Measurements from ENCODE around the gene ST6GALNAC1. TPM values are rescaled to one million over a fixed set of nuclear protein-coding genes. Genes with fewer than 3 reads are reported as not detected.

ST6GALNAC1 gene
- total RNA-seq, 1 experiment from 2014 or later, result not detected

DNA sequence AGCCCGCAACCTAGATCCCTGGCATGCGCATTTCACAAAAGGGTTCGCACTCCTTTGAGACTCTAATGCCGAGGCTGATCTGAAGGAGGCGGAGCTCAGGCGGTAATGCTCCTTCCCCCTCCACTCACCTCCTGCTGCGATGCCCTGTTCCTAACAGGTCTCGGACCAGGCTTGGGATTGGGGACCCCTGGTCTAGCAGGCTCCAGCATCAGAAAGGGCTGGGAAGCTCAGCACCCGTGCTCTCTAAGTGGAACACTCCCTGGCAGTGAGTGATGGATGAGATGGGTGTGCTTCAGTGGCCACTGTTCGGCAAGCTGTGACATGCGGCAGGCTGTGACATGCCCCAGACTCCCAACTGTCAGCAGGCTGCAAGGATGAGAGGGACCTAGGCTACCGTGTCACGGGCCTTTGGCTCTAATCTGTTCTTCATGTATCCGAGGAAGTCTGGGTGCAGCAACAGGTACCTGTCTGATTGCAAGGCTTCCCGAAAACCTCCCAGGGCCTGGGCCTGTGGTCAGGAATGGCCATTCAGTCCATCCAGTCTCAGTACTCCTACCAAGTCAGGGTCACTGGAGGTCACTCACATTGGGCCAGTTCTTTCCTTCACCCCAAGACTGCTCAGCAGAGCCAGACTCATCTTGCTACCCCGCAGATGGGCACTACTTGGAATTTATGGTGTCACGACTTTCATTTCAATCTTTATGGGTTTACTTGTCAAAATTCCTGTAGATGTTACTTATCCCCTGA lies 56.6 kb downstream of the ST6GALNAC1 start:
- ATAC-seq, result no peak
- no peak overlapping the region for H3K4me3 ChIP-seq (replicated peaks in 1 of 2; ENCODE audit: low read depth in 1 of 2, low read length in 2 of 2)

DNA sequence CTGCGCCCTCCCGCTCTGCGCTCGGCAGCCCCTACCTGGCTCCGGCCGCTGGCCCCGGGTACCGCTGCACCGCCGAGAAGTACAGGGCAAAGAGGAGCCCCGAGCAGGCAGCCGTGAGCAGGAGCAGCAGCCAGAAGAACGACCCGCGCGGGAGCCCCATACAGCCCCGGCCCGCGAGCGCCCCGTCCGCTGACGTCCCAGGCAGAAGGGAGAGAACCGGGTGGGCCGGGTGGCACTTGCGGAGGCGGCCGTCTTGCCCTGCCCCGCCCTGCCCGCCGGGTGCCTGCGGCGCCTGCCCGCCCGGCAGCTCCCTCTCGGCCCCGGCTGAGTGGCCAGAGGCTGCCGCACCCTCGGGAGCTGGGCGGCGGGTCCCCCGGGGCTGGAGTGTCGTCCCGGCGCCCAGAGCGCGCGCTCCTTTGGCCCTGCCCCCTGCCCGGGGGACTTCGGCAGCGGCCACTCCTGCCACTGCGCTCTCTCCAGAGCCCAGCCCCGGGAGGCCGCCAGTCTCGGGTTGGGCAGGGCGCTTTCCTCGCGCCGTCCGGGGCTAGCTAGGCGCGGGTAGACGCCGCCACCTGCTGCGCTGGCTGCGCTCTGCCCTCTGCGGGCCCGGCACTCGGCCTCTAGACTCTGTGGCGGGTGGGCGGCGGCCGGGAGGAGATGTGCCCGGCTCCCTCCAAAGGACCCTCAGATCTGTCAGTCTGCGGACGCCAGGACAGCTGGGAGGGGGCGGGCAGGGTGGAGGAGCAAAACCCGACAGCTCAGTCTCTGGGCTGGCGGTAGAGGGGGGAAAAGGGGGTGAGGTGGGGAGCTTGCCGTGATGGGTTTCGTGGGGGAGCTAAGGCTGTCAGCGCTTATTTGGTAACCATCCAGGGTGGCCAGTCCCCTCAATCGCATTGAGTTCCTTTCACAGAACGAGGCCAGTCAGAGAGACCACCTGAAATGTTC lies 57.6 kb downstream of the ST6GALNAC1 start, which contains the start of gene ST6GALNAC2:
Gene ST6GALNAC2, minus strand, starts transcription at position 212 of the 945 bp plus-strand sequence. Its CDS starts 52 bp downstream, at position 160.
- no peaks in the 10 kb centered on the region for H3K9me3 ChIP-seq (ENCODE audit: control insufficient read depth in 1 of 2, insufficient read depth in 1 of 2, low read depth in 1 of 2, low read length in 2 of 2)
- peak within 1 kb of the TSS; percentile 68 to 87 for H3K4me3 ChIP-seq (replicated peaks in 1 of 2; ENCODE audit: low read depth in 1 of 2, low read length in 2 of 2)
- no peaks in the 10 kb centered on the region for H4K20me1 ChIP-seq (ENCODE audit: insufficient read depth)
- H3K79me2 ChIP-seq (ENCODE audit: insufficient read depth, low read length), result no peaks in the 10 kb centered on the region; the same call in 1 of the 2 replicates
- no peaks in the 10 kb centered on the region for H3K9me2 ChIP-seq (ENCODE audit: insufficient read depth)
- BruUV-seq (replicated peaks), result no TSS peak
- H3K4me2 ChIP-seq (ENCODE audit: low read length), result peak within 1 kb of the TSS; percentile 99
- intact Hi-C loops (cut with micrococcal nuclease), result no loop called here
- H3K9ac ChIP-seq (ENCODE audit: low read length), result peak within 1 kb of the TSS; percentile 86
- DNase-seq (ENCODE audit: low read depth, low spot score), result peak; percentile 42
- ChIA-PET POLR2A (interaction anchor here (0.6 to 2.1 kb wide), 5 partner anchors 10 to 28 kb away, joined by 3 to 10 read pairs (median 7); no protein-coding TSS in a partner anchor), RAD21 (ENCODE audit: low non-redundant PET in 1 of 2, low total read pairs in 2 of 2, uncharacterized antibody in 2 of 2, unreplicated experiment in 2 of 2) (interaction anchor here in 1 of 2 experiments (0.6 to 1.0 kb wide), 2 partner anchors 38 to 230 kb away, joined by 3 read pairs; no protein-coding TSS in a partner anchor), CTCF (interaction anchor here (0.7 to 1.5 kb wide), 6 partner anchors 27 to 127 kb away, joined by 3 to 9 read pairs (median 4); no protein-coding TSS in a partner anchor)
- H3K27me3 ChIP-seq (ENCODE audit: insufficient read depth, low read length), result no peaks in the 10 kb centered on the region
- ATAC-seq, result peak; percentile 89
- H3K27ac ChIP-seq (ENCODE audit: low read depth, low read length), result peak within 1 kb of the TSS; percentile 80
- peak within 1 kb of the TSS; percentile 40 for H2AFZ ChIP-seq (ENCODE audit: low read depth, low read length, poor library complexity, severe bottlenecking)
- H3K4me1 ChIP-seq (ENCODE audit: control insufficient read depth in 1 of 2, insufficient read depth in 2 of 2, low read length in 2 of 2), result peaks cover 18 to 41% of the 10 kb centered on the region in 2 experiments
- H3K36me3 ChIP-seq (ENCODE audit: control insufficient read depth in 1 of 2, insufficient read depth in 2 of 2, low read length in 2 of 2), result no peaks in the 10 kb centered on the region
- TF ChIP-seq POLR2AphosphoS5 (IDR thresholded peaks at IDR 0.05; ENCODE audit: low read depth, low read length) (peak; percentile 78), EGR1 (IDR thresholded peaks at IDR 0.05; ENCODE audit: low read depth) (peak; percentile 77), FOSL1 (IDR thresholded peaks at IDR 0.05; ENCODE audit: low read depth) (no peak), ZFX (IDR thresholded peaks at IDR 0.05) (peak; percentile 56), ZNF274 (IDR thresholded peaks at IDR 0.05; ENCODE audit: low read depth, low read length) (no peak), ELF1 (IDR thresholded peaks at IDR 0.05; ENCODE audit: borderline replicate concordance, low read depth) (no peak), JUND (IDR thresholded peaks at IDR 0.05) (no peak), SRF (IDR thresholded peaks at IDR 0.05; ENCODE audit: low read depth) (no peak), RAD21 (IDR thresholded peaks at IDR 0.05; ENCODE audit: low read depth) (peak; percentile 59), TCF7L2 (IDR thresholded peaks at IDR 0.05; ENCODE audit: borderline replicate concordance, extremely low read depth, insufficient read depth, insufficient read length) (peak; percentile 25)
- TF ChIP-seq, protein P1, sequence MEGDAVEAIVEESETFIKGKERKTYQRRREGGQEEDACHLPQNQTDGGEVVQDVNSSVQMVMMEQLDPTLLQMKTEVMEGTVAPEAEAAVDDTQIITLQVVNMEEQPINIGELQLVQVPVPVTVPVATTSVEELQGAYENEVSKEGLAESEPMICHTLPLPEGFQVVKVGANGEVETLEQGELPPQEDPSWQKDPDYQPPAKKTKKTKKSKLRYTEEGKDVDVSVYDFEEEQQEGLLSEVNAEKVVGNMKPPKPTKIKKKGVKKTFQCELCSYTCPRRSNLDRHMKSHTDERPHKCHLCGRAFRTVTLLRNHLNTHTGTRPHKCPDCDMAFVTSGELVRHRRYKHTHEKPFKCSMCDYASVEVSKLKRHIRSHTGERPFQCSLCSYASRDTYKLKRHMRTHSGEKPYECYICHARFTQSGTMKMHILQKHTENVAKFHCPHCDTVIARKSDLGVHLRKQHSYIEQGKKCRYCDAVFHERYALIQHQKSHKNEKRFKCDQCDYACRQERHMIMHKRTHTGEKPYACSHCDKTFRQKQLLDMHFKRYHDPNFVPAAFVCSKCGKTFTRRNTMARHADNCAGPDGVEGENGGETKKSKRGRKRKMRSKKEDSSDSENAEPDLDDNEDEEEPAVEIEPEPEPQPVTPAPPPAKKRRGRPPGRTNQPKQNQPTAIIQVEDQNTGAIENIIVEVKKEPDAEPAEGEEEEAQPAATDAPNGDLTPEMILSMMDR (IDR thresholded peaks at IDR 0.05 in 2 of 3, conservative IDR thresholded peaks at IDR 0.05 in 1 of 3; ENCODE audit: borderline replicate concordance in 1 of 3, insufficient read depth in 1 of 3, low read depth in 2 of 3, low read length in 2 of 3), result peak in 2 of 3 experiments; percentile 12 to 23; a peak in 1 of 6 replicates

More for the DNA sequence above, 56.6 kb downstream of the ST6GALNAC1 start:
- Histone ChIP-seq H3K27me3 (ENCODE audit: insufficient read depth, low read length) (no peaks in the 10 kb centered on the region), H3K4me2 (ENCODE audit: low read length) (peak overlapping the region; percentile 36), H3K9me2 (ENCODE audit: insufficient read depth) (no peaks in the 10 kb centered on the region), H3K79me2 (ENCODE audit: insufficient read depth, low read length) (no peaks in the 10 kb centered on the region; the same call in 1 of the 2 replicates), H3K9me3 (ENCODE audit: control insufficient read depth in 1 of 2, insufficient read depth in 1 of 2, low read depth in 1 of 2, low read length in 2 of 2) (no peaks in the 10 kb centered on the region), H2AFZ (ENCODE audit: low read depth, low read length, poor library complexity, severe bottlenecking) (no peak overlapping the region), H3K4me1 (ENCODE audit: control insufficient read depth in 1 of 2, insufficient read depth in 2 of 2, low read length in 2 of 2) (peaks cover 14 to 34% of the 10 kb centered on the region in 2 experiments), H3K36me3 (ENCODE audit: control insufficient read depth in 1 of 2, insufficient read depth in 2 of 2, low read length in 2 of 2) (no peaks in the 10 kb centered on the region), H3K9ac (ENCODE audit: low read length) (no peak overlapping the region), H3K27ac (ENCODE audit: low read depth, low read length) (no peak overlapping the region; the same call in 1 of the 2 replicates), H4K20me1 (ENCODE audit: insufficient read depth) (no peaks in the 10 kb centered on the region)
- CTCF ChIA-PET, result interaction anchor here (1.5 kb wide), 3 partner anchors 26 to 94 kb away, joined by 4 to 9 read pairs (median 4); no protein-coding TSS in a partner anchor
- intact Hi-C loops (cut with micrococcal nuclease), result no loop called here
- POLR2A ChIA-PET, result interaction anchor here (1.6 to 2.1 kb wide), 3 partner anchors 13 to 27 kb away, joined by 6 to 10 read pairs (median 8); no protein-coding TSS in a partner anchor
- DNase-seq (ENCODE audit: low read depth, low spot score), result no peak
- RAD21 ChIA-PET (ENCODE audit: low non-redundant PET in 1 of 2, low total read pairs in 2 of 2, uncharacterized antibody in 2 of 2, unreplicated experiment in 2 of 2), result interaction anchor here in 1 of 2 experiments (0.6 kb wide), 1 partner anchor 44 kb away, joined by 3 read pairs; no protein-coding TSS in a partner anchor
- no TSS peak for BruUV-seq (replicated peaks)
- TF ChIP-seq POLR2AphosphoS5 (IDR thresholded peaks at IDR 0.05; ENCODE audit: low read depth, low read length) (no peak), SIN3A (IDR thresholded peaks at IDR 0.05; ENCODE audit: low read depth) (no peak), EGR1 (IDR thresholded peaks at IDR 0.05; ENCODE audit: low read depth) (no peak)

Measured in HCT116 (cell line).